Panc1 (cell line): ENCODE results near the gene PLA2G2D. TPM values are rescaled to one million over a fixed set of nuclear protein-coding genes. Genes with fewer than 3 reads are reported as not detected.

ENCODE experiments used
- ATAC-seq: fragments of 200-7000 bp; cut with Tn5 transposase; 2 replicates; pipeline ENCODE4 v1.9.1; 2020; ENCODE audit warnings: mild to moderate bottlenecking, moderate library complexity
- BruUV-seq: library from RNA; stranded (reverse); fragments of 400-500 nt; replicated peaks from 2 replicates; lab custom pipeline; 2021; lab: Mats Ljungman, UMichigan
- CTCF ChIA-PET: fragments of 300-600 bp; sonication (Branson Sonifier 250); formaldehyde crosslinking; loops from one replicate; lab custom pipeline; 2022; ENCODE audit warnings: antibody characterized with exemption; lab: Charles Lee
- POLR2A ChIA-PET: fragments of 300-600 bp; sonication (Branson Sonifier 250); formaldehyde crosslinking; loops from one replicate; lab custom pipeline; 2022; ENCODE audit warnings: antibody characterized with exemption; lab: Charles Lee
- DNase-seq: peaks from one replicate; pipeline ENCODE4 v3.0.0-alpha.2; 2010; ENCODE audit warnings: low read depth, low spot score
- H3K27ac ChIP-seq: 2 replicates; pipeline ENCODE4 v1.5.1; 2011; ENCODE audit warnings: mild to moderate bottlenecking, low read length, inconsistent platforms
- H3K27me3 ChIP-seq: fragments of 200-500 bp; sonication (Bioruptor generic); 2 replicates; pipeline ENCODE4 v1.6.0; 2014; ENCODE audit warnings: low read length, inconsistent platforms; ENCODE audit not compliant: control insufficient read depth, insufficient read depth
- H3K36me3 ChIP-seq: fragments of 200-500 bp; sonication (Bioruptor generic); 2 replicates; pipeline ENCODE4 v1.5.1; 2014; ENCODE audit warnings: inconsistent platforms, mild to moderate bottlenecking, low read length, moderate library complexity; ENCODE audit not compliant: control insufficient read depth, insufficient read depth
- H3K4me1 ChIP-seq: 2 replicates; pipeline ENCODE4 v1.5.1; 2011; ENCODE audit warnings: inconsistent platforms, mild to moderate bottlenecking, low read length, moderate library complexity; ENCODE audit not compliant: control insufficient read depth, insufficient read depth
- H3K4me3 ChIP-seq, 2 experiments: 2 replicates each; pipeline ENCODE4 v1.5.1; 2011 to 2012; ENCODE audit warnings: low read depth in 2 of 2, low read length in 2 of 2, mild to moderate bottlenecking in 2 of 2, inconsistent platforms in 1 of 2, moderate library complexity in 1 of 2
- H3K9me3 ChIP-seq: fragments of 200-500 bp; sonication (Bioruptor generic); 2 replicates; pipeline ENCODE4 v1.5.1; 2014; ENCODE audit warnings: low read depth, mild to moderate bottlenecking, inconsistent platforms, low read length, moderate library complexity; ENCODE audit not compliant: control insufficient read depth, insufficient read depth
- POLR2AphosphoS5 ChIP-seq: IDR thresholded peaks from 2 replicates; pipeline ENCODE4 v1.6.1; 2012; ENCODE audit warnings: mild to moderate bottlenecking, low read depth, low read length, moderate library complexity
- SIN3A ChIP-seq: IDR thresholded peaks from 2 replicates; pipeline ENCODE4 v1.6.1; 2012; ENCODE audit warnings: low read depth, mild to moderate bottlenecking, low read length, moderate library complexity, borderline replicate concordance; ENCODE audit not compliant: insufficient read depth
- TCF7L2 ChIP-seq: IDR thresholded peaks from 2 replicates; pipeline ENCODE4 v1.6.1; 2011; ENCODE audit warnings: mild to moderate bottlenecking, low read depth, low read length, inconsistent platforms
- in situ Hi-C: cut with HindIII; loops from 2 replicates; pipeline ENCODE4 v1.10.0; 2016; ENCODE audit warnings: low sequenced_read_pairs, low pct_unique_long_range_greater_than_20kb
- intact Hi-C: fragments of 100-400 bp; cut with micrococcal nuclease; formaldehyde crosslinking; loops from one replicate; pipeline ENCODE4 v1.10.0; 2022; ENCODE audit not compliant: unreplicated experiment
- total RNA-seq: library from RNA; stranded (reverse); gene quantifications from one replicate; pipeline ENCODE4 v1.2.1, GENCODE V29; 2021; ENCODE audit not compliant: unreplicated experiment
- TF ChIP-seq, protein P1 (sequence below): fragments of 450-650 bp; IDR thresholded peaks from 2 replicates; pipeline ENCODE4 v1.5.1; 2017; ENCODE audit warnings: mild to moderate bottlenecking
- TF ChIP-seq, protein P2 (sequence below), 2 experiments: IDR thresholded peaks; 2 replicates each; pipeline ENCODE4 v1.6.1; 2011 to 2012; ENCODE audit warnings: low read depth in 2 of 2, control low read depth in 1 of 2, low read length in 1 of 2, mild to moderate bottlenecking in 1 of 2, moderate library complexity in 1 of 2; ENCODE audit not compliant: insufficient read depth in 1 of 2

The PLA2G2D gene
- total RNA-seq, 1 experiment from 2014 or later, result not detected

DNA sequence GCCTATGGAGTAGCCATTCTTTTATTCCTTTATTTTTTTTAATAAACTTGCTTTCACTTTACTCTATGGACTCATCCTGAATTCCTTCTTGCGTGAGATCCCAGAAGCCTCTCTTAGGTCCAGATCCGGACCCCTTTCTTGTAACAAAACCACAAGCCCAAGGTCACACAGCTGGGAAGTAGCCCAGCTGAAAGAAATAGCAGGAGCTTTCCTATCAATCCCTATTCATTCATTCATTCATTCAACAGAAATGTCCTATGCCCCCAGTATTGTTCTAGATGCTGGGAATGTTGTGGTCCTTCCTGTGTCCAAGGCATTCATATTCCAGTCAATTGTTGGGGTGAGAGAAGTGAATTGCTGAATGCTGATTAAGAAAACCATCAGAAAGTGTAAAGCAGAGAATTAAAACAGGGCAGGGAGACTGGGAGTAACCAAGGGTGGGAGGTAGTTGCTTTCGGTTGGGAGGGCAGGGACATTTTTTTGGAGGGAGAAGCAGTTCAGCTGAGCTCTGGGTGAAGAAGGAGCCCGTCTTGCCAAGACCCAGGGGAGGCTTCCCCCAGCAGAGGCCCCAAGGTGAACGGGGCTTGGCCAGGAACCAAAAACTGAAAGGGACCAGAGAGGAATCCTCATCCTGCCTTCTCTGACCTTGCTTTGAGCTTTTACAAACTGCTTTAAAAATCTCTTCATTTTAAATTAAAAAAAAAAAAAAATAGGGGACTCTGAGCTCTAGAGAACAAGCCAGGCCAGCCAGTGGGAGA is 10.8 kb downstream of the PLA2G2D start:
- no TSS peak for BruUV-seq
- H3K4me3 ChIP-seq, result no peak overlapping the region
- DNase-seq, result no peak
- no peaks in the 10 kb centered on the region for H3K4me1 ChIP-seq
- TF ChIP-seq, protein P1, sequence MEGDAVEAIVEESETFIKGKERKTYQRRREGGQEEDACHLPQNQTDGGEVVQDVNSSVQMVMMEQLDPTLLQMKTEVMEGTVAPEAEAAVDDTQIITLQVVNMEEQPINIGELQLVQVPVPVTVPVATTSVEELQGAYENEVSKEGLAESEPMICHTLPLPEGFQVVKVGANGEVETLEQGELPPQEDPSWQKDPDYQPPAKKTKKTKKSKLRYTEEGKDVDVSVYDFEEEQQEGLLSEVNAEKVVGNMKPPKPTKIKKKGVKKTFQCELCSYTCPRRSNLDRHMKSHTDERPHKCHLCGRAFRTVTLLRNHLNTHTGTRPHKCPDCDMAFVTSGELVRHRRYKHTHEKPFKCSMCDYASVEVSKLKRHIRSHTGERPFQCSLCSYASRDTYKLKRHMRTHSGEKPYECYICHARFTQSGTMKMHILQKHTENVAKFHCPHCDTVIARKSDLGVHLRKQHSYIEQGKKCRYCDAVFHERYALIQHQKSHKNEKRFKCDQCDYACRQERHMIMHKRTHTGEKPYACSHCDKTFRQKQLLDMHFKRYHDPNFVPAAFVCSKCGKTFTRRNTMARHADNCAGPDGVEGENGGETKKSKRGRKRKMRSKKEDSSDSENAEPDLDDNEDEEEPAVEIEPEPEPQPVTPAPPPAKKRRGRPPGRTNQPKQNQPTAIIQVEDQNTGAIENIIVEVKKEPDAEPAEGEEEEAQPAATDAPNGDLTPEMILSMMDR, result no peak
- TF ChIP-seq TCF7L2, result no peak
- no peak for TF ChIP-seq SIN3A
- TF ChIP-seq, protein P2, sequence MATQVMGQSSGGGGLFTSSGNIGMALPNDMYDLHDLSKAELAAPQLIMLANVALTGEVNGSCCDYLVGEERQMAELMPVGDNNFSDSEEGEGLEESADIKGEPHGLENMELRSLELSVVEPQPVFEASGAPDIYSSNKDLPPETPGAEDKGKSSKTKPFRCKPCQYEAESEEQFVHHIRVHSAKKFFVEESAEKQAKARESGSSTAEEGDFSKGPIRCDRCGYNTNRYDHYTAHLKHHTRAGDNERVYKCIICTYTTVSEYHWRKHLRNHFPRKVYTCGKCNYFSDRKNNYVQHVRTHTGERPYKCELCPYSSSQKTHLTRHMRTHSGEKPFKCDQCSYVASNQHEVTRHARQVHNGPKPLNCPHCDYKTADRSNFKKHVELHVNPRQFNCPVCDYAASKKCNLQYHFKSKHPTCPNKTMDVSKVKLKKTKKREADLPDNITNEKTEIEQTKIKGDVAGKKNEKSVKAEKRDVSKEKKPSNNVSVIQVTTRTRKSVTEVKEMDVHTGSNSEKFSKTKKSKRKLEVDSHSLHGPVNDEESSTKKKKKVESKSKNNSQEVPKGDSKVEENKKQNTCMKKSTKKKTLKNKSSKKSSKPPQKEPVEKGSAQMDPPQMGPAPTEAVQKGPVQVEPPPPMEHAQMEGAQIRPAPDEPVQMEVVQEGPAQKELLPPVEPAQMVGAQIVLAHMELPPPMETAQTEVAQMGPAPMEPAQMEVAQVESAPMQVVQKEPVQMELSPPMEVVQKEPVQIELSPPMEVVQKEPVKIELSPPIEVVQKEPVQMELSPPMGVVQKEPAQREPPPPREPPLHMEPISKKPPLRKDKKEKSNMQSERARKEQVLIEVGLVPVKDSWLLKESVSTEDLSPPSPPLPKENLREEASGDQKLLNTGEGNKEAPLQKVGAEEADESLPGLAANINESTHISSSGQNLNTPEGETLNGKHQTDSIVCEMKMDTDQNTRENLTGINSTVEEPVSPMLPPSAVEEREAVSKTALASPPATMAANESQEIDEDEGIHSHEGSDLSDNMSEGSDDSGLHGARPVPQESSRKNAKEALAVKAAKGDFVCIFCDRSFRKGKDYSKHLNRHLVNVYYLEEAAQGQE (IDR thresholded peaks at IDR 0.05; ENCODE audit: insufficient read depth in 1 of 2, low read depth in 2 of 2, low read length in 1 of 2), result no peak
- intact Hi-C loops (no loop called here), in situ Hi-C loops (no loop called here)
- ATAC-seq, result no peak
- peaks cover 4% of the 10 kb centered on the region; the same call in 1 of the 2 replicates for H3K27me3 ChIP-seq
- no peaks in the 10 kb centered on the region for H3K9me3 ChIP-seq
- POLR2A ChIA-PET, result interaction anchor here (0.7 kb wide), 1 partner anchor 228 kb away, joined by 3 read pairs; no protein-coding TSS in a partner anchor
- H3K27ac ChIP-seq, result no peak overlapping the region
- CTCF ChIA-PET, result interaction anchor here (0.6 kb wide), 1 partner anchor 118 kb away, joined by 3 read pairs; no protein-coding TSS in a partner anchor
- H3K36me3 ChIP-seq, result no peaks in the 10 kb centered on the region

DNA sequence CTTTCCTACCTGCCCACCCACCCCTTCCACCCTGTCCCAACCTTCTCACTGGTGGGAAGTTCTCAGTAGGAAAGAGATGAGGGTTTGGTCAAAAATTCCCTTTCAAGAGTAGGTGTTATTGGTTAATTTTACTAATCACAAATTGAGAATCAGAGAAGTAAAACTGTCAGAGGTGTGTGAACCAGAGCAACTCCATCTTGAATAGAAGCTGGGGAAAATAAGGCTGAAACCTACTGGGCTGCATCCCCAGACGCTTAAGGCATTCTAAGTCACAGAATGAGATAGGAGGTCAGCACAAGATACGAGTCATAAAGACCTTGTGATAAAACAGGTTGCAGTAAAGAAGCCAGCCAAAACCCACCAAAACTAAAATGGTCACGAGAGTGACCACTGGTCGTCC is 11.5 kb downstream of the PLA2G2D start:
- ChIA-PET CTCF (no interaction called here), POLR2A (no interaction called here)
- H3K27ac ChIP-seq, result no peak overlapping the region
- TF ChIP-seq, protein P1, result no peak
- TF ChIP-seq, protein P2 (IDR thresholded peaks at IDR 0.05; ENCODE audit: insufficient read depth in 1 of 2, low read depth in 2 of 2, low read length in 1 of 2), result no peak
- TF ChIP-seq POLR2AphosphoS5 (no peak), SIN3A (no peak), TCF7L2 (no peak)
- peaks cover 4% of the 10 kb centered on the region; the same call in 1 of the 2 replicates for H3K27me3 ChIP-seq
- DNase-seq, result no peak
- H3K4me3 ChIP-seq, result no peak overlapping the region
- H3K4me1 ChIP-seq, result no peaks in the 10 kb centered on the region
- no TSS peak for BruUV-seq
- no peaks in the 10 kb centered on the region for H3K9me3 ChIP-seq
- no peaks in the 10 kb centered on the region for H3K36me3 ChIP-seq
- in situ Hi-C loops, result no loop called here
- ATAC-seq, result no peak
- intact Hi-C loops, result no loop called here
